ENCODE data around the gene SPEG. TPM values are rescaled to one million over a fixed set of nuclear protein-coding genes. Genes with fewer than 3 reads are reported as not detected.
A peak's percentile ranks its signal among the peaks of the same experiment; 100 is the strongest.

The SPEG gene
- total RNA-seq, 3 donors from 2014 or later, result 0.74 to 2.1 (median 0.79) TPM

DNA sequence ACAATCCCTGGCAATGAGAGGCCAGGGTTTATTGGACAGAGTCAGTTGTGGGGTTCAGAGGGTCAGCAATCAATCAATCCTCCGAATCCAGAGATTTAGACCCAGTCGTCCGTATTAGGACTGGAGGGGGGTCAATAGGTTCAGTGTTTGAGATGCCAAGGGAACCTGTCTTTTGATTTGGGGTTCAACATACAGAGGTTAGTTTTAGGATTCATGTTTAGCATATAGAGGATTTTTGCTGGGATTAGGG, 64.3 kb downstream of the SPEG start:
- peak overlapping the region; percentile 98 for H3K4me3 Mint-ChIP-seq
- H3K27me3 Mint-ChIP-seq (ENCODE audit: low read depth), result peaks cover 36% of the 10 kb centered on the region
- H3K4me1 Mint-ChIP-seq (ENCODE audit: low read depth), result peaks cover 31% of the 10 kb centered on the region
- H3K9me3 Mint-ChIP-seq, result no peaks in the 10 kb centered on the region
- H3K36me3 Mint-ChIP-seq (ENCODE audit: insufficient read depth), result peaks cover 15% of the 10 kb centered on the region
- ATAC-seq (no peak), DNase-seq (no peak)

DNA sequence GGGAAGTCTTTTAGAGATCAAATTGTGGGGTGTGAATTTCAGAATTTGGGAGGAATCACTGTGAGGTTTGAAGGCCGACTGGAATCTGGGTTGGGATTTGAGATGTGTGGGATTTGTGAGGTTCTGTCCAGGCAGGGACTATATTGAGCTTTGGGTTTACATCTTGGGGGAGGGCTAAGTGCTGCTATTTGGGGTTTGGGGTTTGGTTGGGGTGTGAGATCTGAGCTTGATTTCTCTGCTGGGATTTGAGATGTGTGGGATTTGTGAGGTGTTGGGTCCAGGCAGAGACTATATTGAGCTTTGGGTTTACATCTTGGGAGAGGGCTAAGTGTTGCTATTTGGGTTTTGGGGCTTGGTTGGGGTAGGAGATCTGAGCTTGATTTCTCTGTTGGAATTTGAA, 64.9 kb downstream of the SPEG start:
- Mint-ChIP-seq H3K4me3 (peak overlapping the region; percentile 98), H3K4me1 (ENCODE audit: low read depth) (peaks cover 31% of the 10 kb centered on the region), H3K36me3 (ENCODE audit: insufficient read depth) (peaks cover 21% of the 10 kb centered on the region), H3K27me3 (ENCODE audit: low read depth) (peaks cover 30% of the 10 kb centered on the region), H3K9me3 (no peaks in the 10 kb centered on the region)
- ATAC-seq, result no peak
- DNase-seq, result no peak

DNA sequence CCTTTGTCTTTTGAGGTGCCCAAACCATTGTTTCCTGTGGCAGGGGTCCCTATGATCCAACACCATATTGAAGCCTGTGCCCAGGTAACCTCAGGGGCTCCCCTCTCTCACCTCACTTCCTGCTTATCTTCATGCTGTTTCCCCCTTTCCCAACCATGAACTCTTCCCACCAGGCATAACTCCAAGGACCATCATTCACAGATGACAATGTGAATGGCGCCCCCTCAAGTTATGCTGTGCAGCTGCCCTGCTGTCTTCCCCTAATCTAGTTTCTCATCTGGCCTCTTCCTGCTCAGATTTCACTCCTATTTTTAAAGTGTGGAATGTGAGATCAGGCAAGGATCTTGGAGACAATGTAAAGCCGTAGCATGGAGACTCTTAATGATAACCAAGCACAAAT, 65.5 kb downstream of the SPEG start:
- H3K36me3 Mint-ChIP-seq (ENCODE audit: insufficient read depth), result peaks cover 27% of the 10 kb centered on the region
- peaks cover 31% of the 10 kb centered on the region for H3K4me1 Mint-ChIP-seq (ENCODE audit: low read depth)
- no peak for ATAC-seq
- peak overlapping the region; percentile 98 for H3K4me3 Mint-ChIP-seq
- no peaks in the 10 kb centered on the region for H3K9me3 Mint-ChIP-seq
- H3K27me3 Mint-ChIP-seq (ENCODE audit: low read depth), result peaks cover 24% of the 10 kb centered on the region
- no peak for DNase-seq

DNA sequence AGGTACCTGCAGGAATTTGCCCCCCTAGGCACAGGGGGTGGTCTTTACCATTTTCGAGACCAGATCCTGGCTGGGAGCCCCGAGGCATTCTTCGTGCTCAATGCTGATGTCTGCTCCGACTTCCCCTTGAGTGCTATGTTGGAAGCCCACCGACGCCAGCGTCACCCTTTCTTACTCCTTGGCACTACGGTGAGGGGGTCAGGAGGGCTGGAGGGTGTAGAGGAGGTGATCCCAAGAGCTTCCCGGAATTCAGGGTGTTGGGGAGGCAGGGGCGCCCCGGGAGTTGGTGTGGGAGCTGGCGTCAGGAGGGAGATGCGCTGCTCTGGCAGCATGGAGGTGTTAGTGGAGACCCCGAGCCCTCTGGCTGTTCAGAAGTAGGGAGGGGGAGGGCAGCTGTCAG, 67.2 kb downstream of the SPEG start:
- Mint-ChIP-seq H3K27me3 (ENCODE audit: low read depth) (peaks cover 12% of the 10 kb centered on the region), H3K4me1 (ENCODE audit: low read depth) (peaks cover 28% of the 10 kb centered on the region), H3K4me3 (no peak overlapping the region), H3K36me3 (ENCODE audit: insufficient read depth) (peaks cover 40% of the 10 kb centered on the region), H3K9me3 (no peaks in the 10 kb centered on the region)
- ATAC-seq (no peak), DNase-seq (no peak)

DNA sequence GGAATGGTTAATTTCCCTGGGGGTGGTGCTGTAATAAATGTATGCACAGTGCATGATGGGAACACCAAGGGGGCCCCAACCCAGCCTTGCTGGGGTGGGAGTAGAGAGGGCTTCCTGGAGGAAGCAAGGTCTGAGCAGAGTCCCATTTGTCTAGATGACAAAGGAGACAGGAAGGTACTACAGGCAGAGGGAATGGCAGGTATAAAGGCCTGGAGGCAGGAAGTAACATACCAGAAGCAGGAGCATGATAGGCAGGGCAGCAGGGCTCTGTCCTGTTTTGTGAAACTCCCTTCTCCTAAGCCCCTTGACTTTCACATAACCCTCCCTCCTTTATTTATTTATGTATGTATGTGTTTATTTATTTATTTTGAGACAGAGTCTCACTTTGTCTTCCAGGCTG, 68.0 kb downstream of the SPEG start:
- Mint-ChIP-seq H3K9me3 (no peaks in the 10 kb centered on the region), H3K4me3 (no peak overlapping the region), H3K36me3 (ENCODE audit: insufficient read depth) (peaks cover 43% of the 10 kb centered on the region), H3K27me3 (ENCODE audit: low read depth) (peaks cover 9% of the 10 kb centered on the region), H3K4me1 (ENCODE audit: low read depth) (peaks cover 23% of the 10 kb centered on the region)
- no peak for ATAC-seq
- DNase-seq, result no peak

DNA sequence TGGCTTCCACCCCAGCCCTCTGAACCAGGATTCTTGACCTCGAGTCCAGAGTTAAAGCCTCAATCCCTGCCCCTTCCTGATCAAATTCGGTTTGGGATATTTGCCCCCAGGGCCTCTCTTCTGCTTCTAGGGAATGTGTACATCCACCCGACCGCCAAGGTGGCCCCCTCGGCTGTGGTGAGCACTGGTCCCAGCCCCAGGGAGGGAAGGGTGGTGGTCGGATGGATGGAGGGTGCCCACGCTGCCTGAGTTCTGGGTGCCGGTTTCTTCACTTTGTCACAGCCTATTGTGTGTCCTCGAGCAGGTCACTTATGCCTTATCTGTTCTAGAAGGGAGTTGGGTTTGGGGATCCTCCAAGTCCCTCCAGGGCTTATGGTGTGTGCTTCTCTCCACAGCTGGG, 70.9 kb downstream of the SPEG start:
- Mint-ChIP-seq H3K4me1 (ENCODE audit: low read depth) (peaks cover 11% of the 10 kb centered on the region), H3K4me3 (no peak overlapping the region), H3K27me3 (ENCODE audit: low read depth) (peaks cover 15% of the 10 kb centered on the region), H3K36me3 (ENCODE audit: insufficient read depth) (peaks cover 36% of the 10 kb centered on the region), H3K9me3 (no peaks in the 10 kb centered on the region)
- no peak for ATAC-seq
- DNase-seq, result no peak

DNA sequence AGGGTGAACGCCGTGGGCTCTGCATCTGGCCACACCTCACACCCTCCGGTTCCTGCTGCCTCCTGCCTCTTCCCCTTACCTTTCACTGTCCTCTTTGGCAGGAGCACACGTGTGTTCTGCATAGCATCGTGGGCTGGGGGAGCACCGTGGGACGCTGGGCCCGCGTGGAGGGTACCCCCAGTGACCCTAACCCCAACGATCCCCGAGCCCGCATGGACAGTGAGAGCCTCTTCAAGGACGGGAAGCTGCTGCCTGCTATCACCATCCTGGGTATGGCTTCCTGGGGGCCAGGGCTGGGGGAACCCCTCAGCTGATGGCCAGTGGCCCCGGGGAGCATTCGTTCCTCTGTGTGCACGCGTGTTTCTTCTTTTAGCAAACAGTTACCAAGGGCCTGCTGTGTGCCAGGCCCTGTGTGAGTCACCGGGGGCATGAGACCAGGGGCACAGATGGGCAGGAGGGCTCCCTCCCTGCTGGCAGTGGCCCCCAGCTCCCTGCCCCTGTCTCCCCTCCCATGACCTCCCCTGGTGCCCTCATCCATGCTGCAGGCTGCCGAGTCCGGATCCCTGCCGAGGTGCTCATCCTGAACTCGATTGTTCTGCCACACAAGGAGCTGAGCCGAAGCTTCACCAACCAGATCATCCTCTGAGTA, 71.6 kb downstream of the SPEG start:
- no peak overlapping the region for H3K4me3 Mint-ChIP-seq
- no peak for ATAC-seq
- peaks cover 11% of the 10 kb centered on the region for H3K4me1 Mint-ChIP-seq (ENCODE audit: low read depth)
- H3K27me3 Mint-ChIP-seq (ENCODE audit: low read depth), result peaks cover 21% of the 10 kb centered on the region
- H3K9me3 Mint-ChIP-seq, result no peaks in the 10 kb centered on the region
- DNase-seq, result no peak
- peaks cover 36% of the 10 kb centered on the region for H3K36me3 Mint-ChIP-seq (ENCODE audit: insufficient read depth)

DNA sequence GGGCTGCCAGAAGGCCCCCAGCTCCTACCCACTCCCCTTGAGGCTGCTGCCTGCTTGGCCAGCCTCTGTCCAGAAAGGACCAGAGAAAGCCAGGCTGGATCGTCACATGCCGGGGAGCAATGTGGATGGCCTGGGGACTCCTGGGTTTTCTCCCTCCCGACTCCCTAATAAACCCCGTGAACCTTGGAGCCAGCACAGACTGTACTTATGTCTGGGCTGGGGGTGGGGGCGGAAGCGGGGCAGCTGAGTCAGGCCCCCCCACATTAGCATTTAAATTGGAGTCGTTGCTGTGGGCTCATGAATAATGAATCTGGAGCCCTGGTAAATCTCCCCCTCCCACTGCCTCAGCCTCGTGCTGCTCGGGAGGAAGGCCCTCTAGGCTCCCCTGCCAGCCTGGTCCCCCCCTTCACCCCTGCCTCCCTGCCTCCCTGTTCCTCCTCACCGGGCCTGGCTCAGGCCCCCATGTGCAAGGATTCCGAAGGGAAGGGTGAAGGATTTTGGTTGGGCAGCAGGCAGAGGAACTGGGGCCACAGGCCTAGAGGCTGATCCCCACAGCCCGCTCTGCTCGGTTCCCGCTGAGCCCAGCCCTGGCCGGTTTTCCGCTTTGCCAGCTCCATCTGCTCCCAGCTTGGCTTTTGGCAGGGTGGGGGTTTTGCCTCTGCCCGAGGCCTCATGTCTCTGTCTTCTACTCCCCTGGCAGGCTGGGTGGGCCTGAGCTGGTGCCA, 72.3 kb downstream of the SPEG start:
- DNase-seq (no peak), ATAC-seq (no peak)
- H3K4me3 Mint-ChIP-seq, result no peak overlapping the region
- H3K9me3 Mint-ChIP-seq, result no peaks in the 10 kb centered on the region
- peaks cover 27% of the 10 kb centered on the region for H3K27me3 Mint-ChIP-seq (ENCODE audit: low read depth)
- peaks cover 11% of the 10 kb centered on the region for H3K4me1 Mint-ChIP-seq (ENCODE audit: low read depth)
- peaks cover 35% of the 10 kb centered on the region for H3K36me3 Mint-ChIP-seq (ENCODE audit: insufficient read depth)

DNA sequence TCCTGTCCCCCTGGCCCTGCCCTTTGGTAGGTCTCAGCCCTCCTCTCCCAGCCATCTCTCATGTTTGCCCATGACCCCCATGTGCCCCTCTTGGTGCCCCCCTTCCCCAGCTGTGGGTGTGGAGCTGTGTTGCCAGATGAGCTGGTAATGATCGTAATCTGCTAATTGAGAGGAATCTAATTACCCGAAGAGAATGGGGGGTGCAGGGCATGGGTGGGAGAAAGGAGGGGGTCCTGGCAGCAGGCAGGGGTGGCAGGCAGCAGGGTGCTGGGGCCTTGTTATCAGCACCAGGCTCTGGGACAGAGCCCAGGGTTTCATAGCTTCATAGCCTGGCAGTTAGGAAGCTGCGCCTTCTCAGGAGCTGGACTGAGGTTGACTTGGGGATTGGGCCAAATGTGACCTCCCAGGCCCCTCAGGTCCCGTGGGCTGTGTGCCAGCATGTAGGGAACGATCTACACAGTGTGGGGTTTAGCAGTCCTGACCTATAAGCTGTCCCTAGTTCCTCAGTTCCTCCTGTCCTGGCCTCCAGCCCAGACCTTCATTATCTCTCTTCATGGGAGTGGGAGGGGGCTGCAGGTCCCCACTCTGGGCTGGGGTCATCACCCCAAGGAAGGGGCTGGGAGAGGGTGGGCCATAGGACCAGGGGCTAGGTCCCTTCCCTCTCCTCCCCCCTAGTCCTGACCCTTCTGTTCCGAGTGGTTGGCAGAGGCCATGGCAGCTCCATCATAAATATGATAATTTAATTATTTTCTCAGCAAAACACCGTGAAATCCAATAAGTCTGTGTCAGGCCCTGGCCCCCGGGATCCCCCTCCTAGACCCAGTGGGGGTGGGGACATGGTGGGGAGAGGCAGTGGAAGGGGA, 73.2 kb downstream of the SPEG start:
- H3K4me1 Mint-ChIP-seq (ENCODE audit: low read depth), result peaks cover 11% of the 10 kb centered on the region
- DNase-seq (no peak), ATAC-seq (no peak)
- no peaks in the 10 kb centered on the region for H3K9me3 Mint-ChIP-seq
- H3K27me3 Mint-ChIP-seq (ENCODE audit: low read depth), result peaks cover 33% of the 10 kb centered on the region
- H3K36me3 Mint-ChIP-seq (ENCODE audit: insufficient read depth), result peaks cover 34% of the 10 kb centered on the region
- H3K4me3 Mint-ChIP-seq, result no peak overlapping the region

DNA sequence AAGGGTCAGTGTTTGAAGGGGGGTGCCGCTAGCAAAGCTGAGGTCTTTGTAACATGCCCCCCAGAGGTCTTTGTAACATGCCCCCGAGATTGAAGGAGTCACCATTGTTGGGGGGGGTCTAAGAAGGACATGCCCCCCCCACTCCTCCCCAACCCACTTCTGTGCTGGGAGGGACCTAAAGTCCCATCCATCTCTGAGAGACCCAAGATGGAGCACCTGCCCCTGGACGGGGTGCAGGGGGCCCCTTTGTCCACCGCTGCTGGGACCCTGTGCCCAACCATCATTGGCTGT, 73.7 kb downstream of the SPEG start:
- Mint-ChIP-seq H3K36me3 (ENCODE audit: insufficient read depth) (peaks cover 33% of the 10 kb centered on the region), H3K4me3 (no peak overlapping the region), H3K27me3 (ENCODE audit: low read depth) (peaks cover 38% of the 10 kb centered on the region), H3K4me1 (ENCODE audit: low read depth) (peaks cover 15% of the 10 kb centered on the region), H3K9me3 (no peaks in the 10 kb centered on the region)
- DNase-seq (no peak), ATAC-seq (no peak)

DNA sequence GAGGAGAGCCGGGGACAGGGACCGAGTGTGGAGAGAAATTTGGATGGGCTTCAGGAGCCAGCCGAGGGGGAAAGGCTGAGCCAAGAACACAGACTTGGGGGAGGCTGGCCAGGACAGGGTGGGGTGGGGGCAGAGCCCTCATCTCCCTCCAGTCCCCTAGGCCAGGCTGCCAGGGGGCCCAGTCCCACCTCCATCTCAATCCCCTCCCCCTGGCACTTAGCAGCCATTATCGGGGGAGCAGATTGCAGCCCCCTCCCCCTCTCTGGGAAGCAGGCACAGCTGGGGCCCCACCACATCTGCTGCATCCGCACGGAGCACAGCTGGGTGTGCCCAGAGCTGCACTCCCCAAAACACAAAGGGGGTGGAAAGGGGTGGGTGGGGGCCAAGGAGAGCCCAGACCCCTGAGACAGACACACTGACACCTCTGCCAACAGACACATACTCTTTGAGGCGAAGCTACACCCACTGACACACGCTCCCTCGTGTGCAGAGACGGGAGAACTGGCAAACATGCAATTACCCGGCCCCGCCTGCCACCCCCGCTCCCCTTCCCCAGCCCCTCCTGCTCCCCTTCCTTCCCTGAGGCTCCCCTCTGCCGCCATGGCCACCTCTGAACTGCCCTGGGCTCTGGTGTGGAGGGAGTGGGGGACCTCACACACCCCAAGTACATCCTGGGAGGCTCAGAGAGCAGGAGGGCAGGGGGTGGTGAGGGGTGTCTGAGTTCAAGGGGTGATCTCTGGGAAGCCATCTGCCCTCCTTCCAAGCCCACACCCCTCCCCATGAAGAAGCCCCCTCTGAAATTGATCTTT, 74.5 kb downstream of the SPEG start:
- Mint-ChIP-seq H3K27me3 (ENCODE audit: low read depth) (peaks cover 46% of the 10 kb centered on the region), H3K36me3 (ENCODE audit: insufficient read depth) (peaks cover 26% of the 10 kb centered on the region), H3K4me3 (no peak overlapping the region), H3K4me1 (ENCODE audit: low read depth) (peaks cover 23% of the 10 kb centered on the region), H3K9me3 (no peaks in the 10 kb centered on the region)
- DNase-seq (no peak), ATAC-seq (peak; percentile 26 to 28)

DNA sequence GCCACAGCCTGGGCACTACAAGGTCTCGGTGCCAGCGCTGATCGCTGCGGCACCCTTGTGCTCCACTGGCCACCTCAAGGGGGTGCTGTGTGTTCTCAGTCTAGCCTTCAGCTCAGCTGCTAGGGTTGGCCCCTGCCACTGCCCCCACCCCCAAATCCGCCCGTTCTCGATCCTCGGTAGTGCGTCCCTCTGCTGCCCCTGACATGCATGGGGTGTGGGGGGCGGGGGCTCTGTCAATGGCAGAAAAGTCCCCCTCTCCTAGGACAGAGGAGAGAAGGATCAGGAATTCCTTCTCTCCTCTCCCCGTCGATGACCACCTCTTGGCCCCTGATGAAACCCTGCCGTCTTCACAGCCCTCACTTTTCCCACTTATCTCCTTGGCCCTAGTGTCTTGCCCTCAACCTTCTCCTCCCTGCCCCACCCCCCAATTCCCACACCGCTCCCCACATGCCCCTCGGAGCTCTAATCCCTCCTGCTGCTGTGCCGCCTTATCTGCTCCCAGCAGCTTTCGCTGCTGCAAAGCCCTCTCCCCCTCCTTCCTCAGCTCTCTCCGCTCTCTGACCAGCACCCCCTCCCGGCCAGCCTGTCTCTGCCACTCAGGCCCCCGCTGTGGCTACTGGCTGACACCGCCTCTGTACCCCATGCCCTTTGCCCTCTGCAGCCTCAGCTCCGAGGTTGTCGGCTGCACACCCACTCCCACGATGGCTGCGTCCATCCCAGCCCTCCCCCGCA, 75.3 kb downstream of the SPEG start:
- H3K27me3 Mint-ChIP-seq (ENCODE audit: low read depth), result peaks cover 50% of the 10 kb centered on the region
- H3K4me1 Mint-ChIP-seq (ENCODE audit: low read depth), result peaks cover 25% of the 10 kb centered on the region
- peak overlapping the region; percentile 48 for H3K4me3 Mint-ChIP-seq
- ATAC-seq (peak; percentile 80 to 86), DNase-seq (peak; percentile 32)
- no peaks in the 10 kb centered on the region for H3K9me3 Mint-ChIP-seq
- H3K36me3 Mint-ChIP-seq (ENCODE audit: insufficient read depth), result peaks cover 18% of the 10 kb centered on the region

DNA sequence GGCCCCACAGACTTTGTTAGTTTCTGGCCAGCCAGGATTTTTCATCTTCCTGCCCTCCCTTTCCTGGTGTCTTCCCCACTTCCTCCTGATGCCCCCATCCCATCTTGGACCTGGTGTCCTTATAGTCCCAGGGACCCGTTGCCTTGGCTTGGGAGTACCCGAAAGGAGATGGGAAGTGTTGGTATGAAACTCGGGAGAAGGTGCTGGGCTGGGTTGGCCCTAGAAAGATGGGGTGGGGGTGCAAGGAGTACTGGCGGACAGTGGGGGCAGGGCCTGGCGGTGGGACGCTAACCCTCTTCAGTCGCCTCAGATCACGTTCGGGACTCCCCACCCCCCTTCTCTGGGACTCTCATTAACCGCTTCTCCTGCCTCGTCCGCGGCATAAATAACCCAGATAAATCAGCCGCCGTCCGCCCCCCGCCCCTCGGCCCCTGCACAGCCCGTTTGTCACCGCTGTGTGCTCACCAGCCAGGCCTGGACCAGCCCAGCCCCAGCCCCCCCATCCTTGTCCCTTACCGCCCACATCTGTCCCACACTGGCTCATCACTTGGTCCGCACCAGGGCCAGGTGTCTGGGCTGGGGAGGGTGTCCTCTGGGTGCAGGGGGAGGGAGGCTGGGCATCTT, 76.0 kb downstream of the SPEG start:
- no peaks in the 10 kb centered on the region for H3K9me3 Mint-ChIP-seq
- H3K36me3 Mint-ChIP-seq (ENCODE audit: insufficient read depth), result peaks cover 11% of the 10 kb centered on the region
- no peak overlapping the region for H3K4me3 Mint-ChIP-seq
- H3K4me1 Mint-ChIP-seq (ENCODE audit: low read depth), result peaks cover 25% of the 10 kb centered on the region
- no peak for ATAC-seq
- peaks cover 57% of the 10 kb centered on the region for H3K27me3 Mint-ChIP-seq (ENCODE audit: low read depth)
- DNase-seq, result no peak
